ENCODE data around the gene SIGLEC15. TPM values are rescaled to one million over a fixed set of nuclear protein-coding genes. Genes with fewer than 3 reads are reported as not detected.

Gene SIGLEC15
- total and polyA plus RNA-seq, 4 donors = 0.10 to 0.47 (median 0.11) TPM; not detected in 1

DNA sequence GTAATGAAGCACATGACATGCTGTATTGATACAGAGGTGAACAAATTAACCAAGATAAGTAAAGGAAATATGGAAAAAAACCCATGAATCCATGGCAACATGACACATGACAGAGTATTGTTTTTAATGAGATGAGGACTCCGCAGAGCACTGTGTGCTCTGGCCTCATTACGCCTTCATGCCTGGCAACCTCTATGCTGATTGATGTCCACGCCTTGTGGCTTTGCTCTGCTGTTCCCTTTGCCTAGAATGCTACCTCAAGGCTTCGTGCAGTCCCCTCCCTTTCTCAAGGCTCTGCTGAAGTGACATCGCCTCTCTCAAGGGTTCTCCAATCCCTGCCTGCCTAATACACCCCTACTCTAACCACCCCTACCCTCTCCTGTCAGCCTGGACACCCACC lies 8.4 kb downstream of the SIGLEC15 start:
- no peaks in the 10 kb centered on the region for H3K36me3 ChIP-seq (ENCODE audit: control insufficient read depth, insufficient read depth, low read length)
- peak in 1 of 6 donors; percentile 51 for DNase-seq (ENCODE audit: low read depth in 4 of 6, low spot score in 6 of 6)
- no peaks in the 10 kb centered on the region for H3K9me3 ChIP-seq (ENCODE audit: control insufficient read depth, insufficient read depth, low read length)
- peaks cover 31% of the 10 kb centered on the region for H3K27me3 ChIP-seq (ENCODE audit: control insufficient read depth, insufficient read depth, low read length)
- no peak overlapping the region for H3K27ac ChIP-seq (ENCODE audit: low read depth, low read length)
- H3K4me1 ChIP-seq (ENCODE audit: control insufficient read depth, insufficient read depth, low read length) = peaks cover 35% of the 10 kb centered on the region
- H3K4me3 ChIP-seq (ENCODE audit: low read depth, low read length) = no peak overlapping the region
- 67% methylated on average over 5 of the region's 5 CpGs for WGBS (ENCODE audit: insufficient coverage)

DNA sequence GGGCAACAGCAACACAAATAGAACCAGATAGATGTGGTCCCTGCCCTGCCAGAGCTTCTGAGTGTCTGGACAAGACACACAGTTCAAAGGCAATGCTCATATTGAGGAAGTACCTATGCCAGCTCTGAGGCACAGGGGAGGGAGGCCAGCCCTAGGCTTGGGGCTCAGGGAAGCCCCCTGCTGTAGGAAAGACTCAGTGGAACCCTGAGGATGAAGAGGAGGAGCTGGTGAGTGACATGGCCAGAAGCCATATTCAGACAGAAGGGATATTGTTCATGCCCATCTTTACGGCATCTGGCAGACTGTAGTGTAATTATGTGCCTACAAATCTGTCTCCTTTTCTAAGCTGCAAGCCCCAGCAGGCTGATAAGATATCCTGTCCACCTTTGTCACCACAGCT lies 8.8 kb downstream of the SIGLEC15 start:
- peak in 2 of 6 donors; percentile 29 to 46 for DNase-seq (ENCODE audit: low read depth in 4 of 6, low spot score in 6 of 6)
- Histone ChIP-seq H3K4me1 (ENCODE audit: control insufficient read depth, insufficient read depth, low read length) (peaks cover 32% of the 10 kb centered on the region), H3K4me3 (ENCODE audit: low read depth, low read length) (no peak overlapping the region), H3K9me3 (ENCODE audit: control insufficient read depth, insufficient read depth, low read length) (no peaks in the 10 kb centered on the region), H3K27me3 (ENCODE audit: control insufficient read depth, insufficient read depth, low read length) (peaks cover 35% of the 10 kb centered on the region), H3K27ac (ENCODE audit: low read depth, low read length) (no peak overlapping the region), H3K36me3 (ENCODE audit: control insufficient read depth, insufficient read depth, low read length) (no peaks in the 10 kb centered on the region)
- WGBS (ENCODE audit: insufficient coverage) = no CpG with 5 or more reads among the region's 1 CpG

DNA sequence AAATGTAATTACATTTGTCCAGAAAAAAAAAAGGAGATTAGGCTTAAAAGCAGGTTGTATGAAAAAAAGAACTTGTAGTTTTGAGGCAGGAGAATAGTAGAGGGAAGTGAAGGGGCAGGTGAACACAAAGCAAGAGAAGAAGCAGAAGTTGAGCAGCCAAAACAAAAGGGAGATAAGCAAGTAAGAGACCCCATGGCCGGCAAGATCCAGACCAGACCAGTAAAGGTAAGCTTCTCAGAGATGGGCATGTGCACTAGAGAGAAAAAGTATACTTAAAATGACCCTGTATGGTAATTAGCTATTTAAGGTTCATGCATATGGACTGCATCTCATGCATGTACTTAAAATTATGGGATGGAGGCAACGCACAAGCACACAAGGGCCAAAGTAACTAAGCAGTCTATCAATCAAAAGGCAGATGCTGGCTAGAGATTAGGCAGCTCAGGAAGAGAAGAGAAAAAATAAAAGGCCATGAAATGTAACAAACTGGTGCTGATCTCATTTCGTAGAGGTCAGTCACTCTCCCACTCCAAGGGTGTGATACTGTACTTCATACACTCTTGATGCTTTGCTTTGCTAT lies 9.7 kb downstream of the SIGLEC15 start:
- H3K36me3 ChIP-seq (ENCODE audit: control insufficient read depth, insufficient read depth, low read length) = no peaks in the 10 kb centered on the region
- no peaks in the 10 kb centered on the region for H3K9me3 ChIP-seq (ENCODE audit: control insufficient read depth, insufficient read depth, low read length)
- H3K27ac ChIP-seq (ENCODE audit: low read depth, low read length) = no peak overlapping the region
- peaks cover 27% of the 10 kb centered on the region for H3K4me1 ChIP-seq (ENCODE audit: control insufficient read depth, insufficient read depth, low read length)
- 73% methylated on average over 3 of the region's 3 CpGs for WGBS (ENCODE audit: insufficient coverage)
- H3K4me3 ChIP-seq (ENCODE audit: low read depth, low read length) = no peak overlapping the region
- H3K27me3 ChIP-seq (ENCODE audit: control insufficient read depth, insufficient read depth, low read length) = peaks cover 44% of the 10 kb centered on the region
- DNase-seq (ENCODE audit: low read depth in 4 of 6, low spot score in 6 of 6) = no peak

DNA sequence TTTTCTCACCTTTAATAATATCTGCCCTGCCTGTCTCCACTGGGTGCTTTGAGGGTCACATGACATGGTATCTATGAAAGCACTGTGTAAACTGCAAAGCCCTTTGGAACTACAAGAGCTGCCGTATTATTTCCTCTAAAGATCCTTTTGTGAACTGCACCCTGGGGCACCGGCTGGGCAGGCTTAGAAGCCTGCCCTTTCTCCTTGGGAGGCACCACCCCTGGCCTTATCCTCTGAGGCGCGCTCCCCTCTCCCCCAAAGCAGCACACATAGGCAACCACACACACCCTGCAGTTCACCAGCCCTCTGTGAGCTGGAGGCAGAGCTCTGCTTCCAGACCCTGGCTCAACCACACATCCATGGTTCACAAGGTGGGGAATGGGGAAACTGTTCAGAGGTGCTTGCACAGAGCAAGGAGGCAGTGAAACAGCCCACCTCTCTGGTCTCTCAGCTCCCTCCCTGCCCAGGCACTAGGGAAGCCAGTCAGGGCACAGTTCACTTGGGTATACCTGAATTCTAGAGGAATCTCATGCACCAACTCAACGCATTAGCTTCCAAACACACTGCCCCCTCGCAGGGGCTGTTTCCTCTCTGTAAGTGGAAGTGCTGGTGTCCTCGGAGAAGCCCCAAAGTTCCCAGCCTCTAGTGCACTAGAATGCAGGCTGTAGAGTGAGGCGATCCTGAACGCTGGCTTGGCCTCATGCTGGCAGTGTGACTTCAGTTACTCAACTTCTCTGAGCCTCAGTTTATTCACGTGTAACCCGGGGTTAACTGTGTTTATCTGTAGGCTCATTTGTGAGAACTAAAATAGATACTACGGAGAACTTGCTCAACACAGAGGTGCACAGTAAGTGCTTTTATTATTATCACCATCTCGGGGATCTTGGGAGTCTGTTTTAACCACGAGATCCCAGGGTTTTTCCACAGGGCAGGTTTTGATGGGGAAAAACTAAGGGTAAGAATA lies 11.0 kb downstream of the SIGLEC15 start:
- DNase-seq (ENCODE audit: low read depth in 4 of 6, low spot score in 6 of 6) = no peak

DNA sequence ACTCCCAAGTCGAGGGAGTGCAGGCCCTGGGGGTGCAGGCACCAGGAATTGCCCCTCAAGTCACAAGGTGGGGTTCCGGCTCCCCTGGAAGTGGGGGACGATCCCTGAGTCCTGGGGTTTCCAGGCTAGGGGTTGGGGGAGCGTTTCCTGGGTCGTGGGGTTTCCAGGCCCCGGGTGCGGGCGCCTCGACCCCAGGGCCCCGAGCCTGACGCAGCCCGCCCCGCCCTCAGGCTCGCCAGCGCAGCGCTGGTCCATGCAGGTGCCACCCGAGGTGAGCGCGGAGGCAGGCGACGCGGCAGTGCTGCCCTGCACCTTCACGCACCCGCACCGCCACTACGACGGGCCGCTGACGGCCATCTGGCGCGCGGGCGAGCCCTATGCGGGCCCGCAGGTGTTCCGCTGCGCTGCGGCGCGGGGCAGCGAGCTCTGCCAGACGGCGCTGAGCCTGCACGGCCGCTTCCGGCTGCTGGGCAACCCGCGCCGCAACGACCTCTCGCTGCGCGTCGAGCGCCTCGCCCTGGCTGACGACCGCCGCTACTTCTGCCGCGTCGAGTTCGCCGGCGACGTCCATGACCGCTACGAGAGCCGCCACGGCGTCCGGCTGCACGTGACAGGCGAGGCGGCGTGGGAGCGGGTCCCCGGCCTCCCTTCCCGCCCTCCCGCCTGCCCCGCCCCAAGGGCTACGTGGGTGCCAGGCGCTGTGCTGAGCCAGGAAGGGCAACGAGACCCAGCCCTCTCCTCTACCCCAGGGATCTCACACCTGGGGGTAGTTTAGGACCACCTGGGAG lies 12.0 kb downstream of the SIGLEC15 start:
- Histone ChIP-seq H3K27ac (ENCODE audit: low read depth, low read length) (no peak overlapping the region), H3K4me1 (ENCODE audit: control insufficient read depth, insufficient read depth, low read length) (peaks cover 27% of the 10 kb centered on the region), H3K36me3 (ENCODE audit: control insufficient read depth, insufficient read depth, low read length) (peaks cover 3% of the 10 kb centered on the region), H3K9me3 (ENCODE audit: control insufficient read depth, insufficient read depth, low read length) (no peaks in the 10 kb centered on the region), H3K27me3 (ENCODE audit: control insufficient read depth, insufficient read depth, low read length) (peaks cover 51% of the 10 kb centered on the region), H3K4me3 (ENCODE audit: low read depth, low read length) (no peak overlapping the region)
- WGBS (ENCODE audit: insufficient coverage) = 3% methylated on average over 84 of the region's 84 CpGs
- DNase-seq (ENCODE audit: low read depth in 4 of 6, low spot score in 6 of 6) = peak in 2 of 6 donors; percentile 54 to 60

More for the DNA sequence above, 11.0 kb downstream of the SIGLEC15 start:
- Histone ChIP-seq H3K27me3 (ENCODE audit: control insufficient read depth, insufficient read depth, low read length) (peaks cover 51% of the 10 kb centered on the region), H3K4me3 (ENCODE audit: low read depth, low read length) (no peak overlapping the region), H3K9me3 (ENCODE audit: control insufficient read depth, insufficient read depth, low read length) (no peaks in the 10 kb centered on the region), H3K36me3 (ENCODE audit: control insufficient read depth, insufficient read depth, low read length) (peaks cover 1% of the 10 kb centered on the region), H3K27ac (ENCODE audit: low read depth, low read length) (no peak overlapping the region), H3K4me1 (ENCODE audit: control insufficient read depth, insufficient read depth, low read length) (peaks cover 27% of the 10 kb centered on the region)
- 47% methylated on average over 7 of the region's 14 CpGs for WGBS (ENCODE audit: insufficient coverage)

DNA sequence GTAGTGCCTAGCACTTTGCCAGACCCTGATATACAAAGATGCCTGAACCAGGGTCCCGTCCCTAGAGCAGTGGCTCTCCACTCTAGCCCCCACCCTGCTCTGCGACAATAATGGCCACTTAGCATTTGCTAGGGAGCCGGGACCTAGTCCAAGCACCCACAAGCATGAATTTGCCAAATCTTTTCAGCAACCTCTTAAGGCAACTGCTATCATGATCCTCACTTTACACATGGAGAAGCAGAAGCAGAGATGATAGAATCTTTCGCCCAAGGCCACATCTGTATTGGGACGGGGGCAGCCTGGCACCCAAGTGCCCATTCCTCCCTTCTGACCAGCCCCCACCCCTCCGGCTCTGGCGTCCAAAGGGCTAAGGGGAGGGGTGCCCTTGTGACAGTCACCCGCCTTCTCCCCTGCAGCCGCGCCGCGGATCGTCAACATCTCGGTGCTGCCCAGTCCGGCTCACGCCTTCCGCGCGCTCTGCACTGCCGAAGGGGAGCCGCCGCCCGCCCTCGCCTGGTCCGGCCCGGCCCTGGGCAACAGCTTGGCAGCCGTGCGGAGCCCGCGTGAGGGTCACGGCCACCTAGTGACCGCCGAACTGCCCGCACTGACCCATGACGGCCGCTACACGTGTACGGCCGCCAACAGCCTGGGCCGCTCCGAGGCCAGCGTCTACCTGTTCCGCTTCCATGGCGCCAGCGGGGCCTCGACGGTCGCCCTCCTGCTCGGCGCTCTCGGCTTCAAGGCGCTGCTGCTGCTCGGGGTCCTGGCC lies 13.0 kb downstream of the SIGLEC15 start:
- Histone ChIP-seq H3K4me3 (ENCODE audit: low read depth, low read length) (no peak overlapping the region), H3K9me3 (ENCODE audit: control insufficient read depth, insufficient read depth, low read length) (no peaks in the 10 kb centered on the region), H3K27ac (ENCODE audit: low read depth, low read length) (no peak overlapping the region), H3K4me1 (ENCODE audit: control insufficient read depth, insufficient read depth, low read length) (peaks cover 23% of the 10 kb centered on the region), H3K27me3 (ENCODE audit: control insufficient read depth, insufficient read depth, low read length) (peaks cover 49% of the 10 kb centered on the region), H3K36me3 (ENCODE audit: control insufficient read depth, insufficient read depth, low read length) (peaks cover 3% of the 10 kb centered on the region)
- WGBS (ENCODE audit: insufficient coverage) = 8% methylated on average over 53 of the region's 53 CpGs
- peak in 2 of 6 donors; percentile 11 to 27 for DNase-seq (ENCODE audit: low read depth in 4 of 6, low spot score in 6 of 6)

DNA sequence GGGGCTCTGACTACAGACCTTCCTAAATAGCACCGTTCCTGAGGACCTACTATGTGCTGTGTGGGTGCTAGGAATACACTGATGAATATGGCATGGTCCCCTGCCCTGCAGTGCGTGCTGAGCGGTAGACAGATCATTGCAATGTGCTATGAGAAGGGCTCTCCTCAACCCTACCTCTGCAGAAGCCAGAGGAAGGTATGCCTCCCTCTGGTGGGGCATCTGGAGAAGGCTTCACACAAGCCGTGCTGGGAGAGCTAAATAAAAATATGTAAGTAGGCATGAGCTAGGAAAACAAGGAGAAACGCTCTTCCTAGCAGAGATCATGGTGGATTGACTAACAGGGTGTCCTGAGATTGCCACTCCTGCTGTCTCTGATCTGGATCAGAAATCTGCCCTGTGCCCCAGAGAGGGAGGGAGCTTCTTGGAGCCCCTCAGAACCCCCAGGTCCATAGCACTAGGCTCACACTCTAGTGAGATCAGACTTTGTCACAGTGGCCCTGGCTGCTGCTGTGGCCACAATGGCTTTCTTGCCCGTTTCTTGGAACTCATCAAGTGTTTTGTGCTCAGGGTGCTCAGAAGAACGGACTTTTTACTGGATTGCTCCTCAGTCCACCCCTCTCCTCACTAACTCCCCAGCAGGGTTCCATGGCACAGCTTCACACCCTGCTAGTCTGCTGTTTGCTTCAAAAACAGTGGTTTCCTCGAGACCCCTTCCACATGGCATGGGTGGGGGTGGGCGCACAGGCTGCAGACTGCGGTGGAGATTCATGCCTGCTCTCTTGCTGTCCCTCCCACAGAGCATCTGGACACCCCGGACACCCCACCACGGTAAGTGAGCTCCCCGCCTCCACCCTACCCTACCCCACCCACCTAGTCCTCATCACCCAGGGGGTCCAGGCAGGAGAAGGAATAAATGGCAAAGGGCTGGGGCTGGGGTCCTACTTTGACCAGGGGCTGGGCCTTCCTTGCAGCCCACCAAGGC lies 14.2 kb downstream of the SIGLEC15 start:
- H3K4me1 ChIP-seq (ENCODE audit: control insufficient read depth, insufficient read depth, low read length) = peaks cover 17% of the 10 kb centered on the region
- WGBS (ENCODE audit: insufficient coverage) = 52% methylated on average over 5 of the region's 13 CpGs
- H3K9me3 ChIP-seq (ENCODE audit: control insufficient read depth, insufficient read depth, low read length) = no peaks in the 10 kb centered on the region
- peaks cover 3% of the 10 kb centered on the region for H3K36me3 ChIP-seq (ENCODE audit: control insufficient read depth, insufficient read depth, low read length)
- no peak overlapping the region for H3K4me3 ChIP-seq (ENCODE audit: low read depth, low read length)
- peaks cover 49% of the 10 kb centered on the region for H3K27me3 ChIP-seq (ENCODE audit: control insufficient read depth, insufficient read depth, low read length)
- peak in 1 of 6 donors; percentile 36 for DNase-seq (ENCODE audit: low read depth in 4 of 6, low spot score in 6 of 6)
- no peak overlapping the region for H3K27ac ChIP-seq (ENCODE audit: low read depth, low read length)

DNA sequence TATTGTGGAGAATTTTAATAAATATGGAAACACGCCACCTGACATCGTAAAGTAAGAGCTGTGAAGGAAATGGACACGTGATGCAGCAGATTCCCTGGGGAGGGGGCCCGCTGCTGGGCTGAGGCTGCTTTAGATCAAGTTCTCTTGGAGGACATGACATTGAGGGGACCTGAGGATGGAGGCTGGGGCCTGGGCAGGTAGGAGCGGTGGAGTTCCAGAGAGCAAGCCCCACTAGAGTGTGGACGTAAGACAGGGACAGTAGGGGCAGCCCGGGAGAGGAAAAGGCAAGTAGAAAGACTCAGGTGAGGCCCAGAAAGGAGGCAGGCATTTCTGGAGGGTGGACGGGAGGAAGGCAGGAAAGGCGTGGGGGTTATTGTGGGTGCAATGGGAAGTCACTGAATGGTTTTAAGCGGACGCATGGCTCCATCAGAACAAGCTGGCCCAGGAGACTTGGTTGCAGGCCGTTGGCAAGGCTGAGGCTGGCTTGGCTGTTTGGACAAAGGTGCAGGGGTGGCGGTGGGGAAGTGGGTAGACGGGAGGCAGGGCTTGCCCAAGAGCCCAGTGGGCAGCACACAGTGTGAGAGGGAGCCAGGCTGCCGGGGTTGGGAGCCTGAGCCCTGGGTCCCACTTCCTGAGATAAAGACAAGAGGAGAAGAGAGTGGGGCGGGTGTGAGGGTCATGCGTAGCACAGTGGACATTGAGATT lies 15.7 kb downstream of the SIGLEC15 start:
- Histone ChIP-seq H3K9me3 (ENCODE audit: control insufficient read depth, insufficient read depth, low read length) (no peaks in the 10 kb centered on the region), H3K27me3 (ENCODE audit: control insufficient read depth, insufficient read depth, low read length) (peaks cover 44% of the 10 kb centered on the region), H3K4me1 (ENCODE audit: control insufficient read depth, insufficient read depth, low read length) (peaks cover 17% of the 10 kb centered on the region), H3K4me3 (ENCODE audit: low read depth, low read length) (no peak overlapping the region), H3K27ac (ENCODE audit: low read depth, low read length) (no peak overlapping the region), H3K36me3 (ENCODE audit: control insufficient read depth, insufficient read depth, low read length) (peaks cover 7% of the 10 kb centered on the region)
- 73% methylated on average over 15 of the region's 17 CpGs for WGBS (ENCODE audit: insufficient coverage)
- no peak for DNase-seq (ENCODE audit: low read depth in 4 of 6, low spot score in 6 of 6)

All from spinal cord (tissue), 10 donors.